Loucy (cell line): ENCODE data around the gene NTNG1.

Source experiments
- EZH2phosphoT487 ChIP-seq: fragments of 200-600 bp; IDR thresholded peaks from 2 replicates; pipeline ENCODE4 v1.6.1; 2018; ENCODE audit warnings: antibody characterized with exemption, mild to moderate bottlenecking, moderate library complexity, borderline replicate concordance
- TF ChIP-seq, protein P1 (sequence below): fragments of 200-600 bp; sonication (generic); conservative IDR thresholded peaks from 2 replicates; pipeline ENCODE4 v1.5.1; 2014; ENCODE audit warnings: mild to moderate bottlenecking, antibody characterized with exemption, low read length

DNA sequence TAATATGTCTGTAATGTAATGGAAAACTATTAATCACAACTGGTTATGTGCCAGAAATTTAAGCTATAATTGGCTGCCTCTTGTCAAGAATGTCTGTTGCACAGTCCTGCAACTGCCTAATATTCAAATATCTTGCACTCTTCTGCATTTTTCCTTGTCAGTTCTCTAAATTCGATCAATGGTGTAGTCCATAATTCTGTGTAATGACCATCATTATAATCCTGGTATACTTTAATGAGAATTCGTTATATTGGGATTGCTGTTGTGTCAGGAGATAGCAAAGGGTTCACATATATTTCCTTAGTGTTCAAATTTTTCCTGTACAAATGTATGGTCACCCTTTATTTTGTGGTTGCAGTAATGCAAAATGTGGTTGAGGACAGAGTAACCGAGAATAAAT, 4.8 kb downstream of the NTNG1 start:
- TF ChIP-seq, protein P1, sequence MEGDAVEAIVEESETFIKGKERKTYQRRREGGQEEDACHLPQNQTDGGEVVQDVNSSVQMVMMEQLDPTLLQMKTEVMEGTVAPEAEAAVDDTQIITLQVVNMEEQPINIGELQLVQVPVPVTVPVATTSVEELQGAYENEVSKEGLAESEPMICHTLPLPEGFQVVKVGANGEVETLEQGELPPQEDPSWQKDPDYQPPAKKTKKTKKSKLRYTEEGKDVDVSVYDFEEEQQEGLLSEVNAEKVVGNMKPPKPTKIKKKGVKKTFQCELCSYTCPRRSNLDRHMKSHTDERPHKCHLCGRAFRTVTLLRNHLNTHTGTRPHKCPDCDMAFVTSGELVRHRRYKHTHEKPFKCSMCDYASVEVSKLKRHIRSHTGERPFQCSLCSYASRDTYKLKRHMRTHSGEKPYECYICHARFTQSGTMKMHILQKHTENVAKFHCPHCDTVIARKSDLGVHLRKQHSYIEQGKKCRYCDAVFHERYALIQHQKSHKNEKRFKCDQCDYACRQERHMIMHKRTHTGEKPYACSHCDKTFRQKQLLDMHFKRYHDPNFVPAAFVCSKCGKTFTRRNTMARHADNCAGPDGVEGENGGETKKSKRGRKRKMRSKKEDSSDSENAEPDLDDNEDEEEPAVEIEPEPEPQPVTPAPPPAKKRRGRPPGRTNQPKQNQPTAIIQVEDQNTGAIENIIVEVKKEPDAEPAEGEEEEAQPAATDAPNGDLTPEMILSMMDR: no peak
- TF ChIP-seq EZH2phosphoT487: no peak
